HG03139 (cell line): Measurements from ENCODE around the gene YTHDC1.
A peak's percentile ranks its signal among the peaks of the same experiment; 100 is the strongest.
"Not testable (repeated sequence)": the region's sequence is repeated elsewhere in the genome, so short reads cannot be mapped to it uniquely, and the experiment has no call there.

Source experiments
- ATAC-seq: cut with Tn5 transposase; IDR thresholded peaks from one replicate; pipeline ENCODE4 v1.9.1; 2021; ENCODE audit not compliant: unreplicated experiment

The YTHDC1 gene

GRCh38 chr4:68349649-68350360, at the start of gene YTHDC1:
Gene YTHDC1 (minus strand): TSS chr4:68350090. CDS start chr4:68349753, 337 bp downstream.
- peak; percentile 96 for ATAC-seq

- no peak for ATAC-seq
Observed at GRCh38 chr4:68399306-68399705, 49.4 kb upstream of the YTHDC1 start.

- no peak for ATAC-seq
Observed at GRCh38 chr4:68396756-68397155, 46.9 kb upstream of the YTHDC1 start.

GRCh38 chr4:68391436-68391835, 41.5 kb upstream of the YTHDC1 start:
- no peak for ATAC-seq

GRCh38 chr4:68390205-68390935, 40.5 kb upstream of the YTHDC1 start:
- ATAC-seq: no peak

GRCh38 chr4:68389386-68389913, 39.6 kb upstream of the YTHDC1 start:
- ATAC-seq: not testable (repeated sequence)

- no peak for ATAC-seq
Observed at GRCh38 chr4:68388347-68388865, 38.5 kb upstream of the YTHDC1 start.

- no peak for ATAC-seq
Observed at GRCh38 chr4:68385267-68385666, 35.4 kb upstream of the YTHDC1 start.

- ATAC-seq: no peak
Observed at GRCh38 chr4:68383115-68383514, 33.2 kb upstream of the YTHDC1 start.

GRCh38 chr4:68378226-68378625, 28.3 kb upstream of the YTHDC1 start:
- no peak for ATAC-seq

GRCh38 chr4:68375667-68376559, 26.0 kb upstream of the YTHDC1 start:
- ATAC-seq: peak; percentile 75

GRCh38 chr4:68373513-68373912, 23.6 kb upstream of the YTHDC1 start:
- ATAC-seq: peak; percentile 90

GRCh38 chr4:68372588-68372987, 22.7 kb upstream of the YTHDC1 start:
- no peak for ATAC-seq

GRCh38 chr4:68369142-68369805, 19.4 kb upstream of the YTHDC1 start:
- no peak for ATAC-seq

- ATAC-seq: no peak
Observed at GRCh38 chr4:68368691-68369131, 18.8 kb upstream of the YTHDC1 start.

GRCh38 chr4:68367835-68368234, 17.9 kb upstream of the YTHDC1 start:
- ATAC-seq: no peak

GRCh38 chr4:68366600-68366999, 16.7 kb upstream of the YTHDC1 start:
- ATAC-seq: no peak

- ATAC-seq: no peak
Observed at GRCh38 chr4:68365068-68365467, 15.2 kb upstream of the YTHDC1 start.

GRCh38 chr4:68361146-68361589, 11.3 kb upstream of the YTHDC1 start:
- no peak for ATAC-seq
